T follicular helper cell (primary cell): ENCODE measurements around the gene CDK5RAP2.
"Not testable (repeated sequence)": the region's sequence is repeated elsewhere in the genome, so short reads cannot be mapped to it uniquely, and the experiment has no call there.

Experiments
- DNase-seq: peaks from one replicate; pipeline ENCODE4 v3.0.0-alpha.2; 2020; ENCODE audit warnings: low read depth
- total RNA-seq, 2 experiments: gene quantifications; one replicate each; lab custom pipeline; 2026; lab: John Stamatoyannopoulos, UW

Gene CDK5RAP2
- 64.2 to 139 reads per million in 2 experiments for total RNA-seq

DNA sequence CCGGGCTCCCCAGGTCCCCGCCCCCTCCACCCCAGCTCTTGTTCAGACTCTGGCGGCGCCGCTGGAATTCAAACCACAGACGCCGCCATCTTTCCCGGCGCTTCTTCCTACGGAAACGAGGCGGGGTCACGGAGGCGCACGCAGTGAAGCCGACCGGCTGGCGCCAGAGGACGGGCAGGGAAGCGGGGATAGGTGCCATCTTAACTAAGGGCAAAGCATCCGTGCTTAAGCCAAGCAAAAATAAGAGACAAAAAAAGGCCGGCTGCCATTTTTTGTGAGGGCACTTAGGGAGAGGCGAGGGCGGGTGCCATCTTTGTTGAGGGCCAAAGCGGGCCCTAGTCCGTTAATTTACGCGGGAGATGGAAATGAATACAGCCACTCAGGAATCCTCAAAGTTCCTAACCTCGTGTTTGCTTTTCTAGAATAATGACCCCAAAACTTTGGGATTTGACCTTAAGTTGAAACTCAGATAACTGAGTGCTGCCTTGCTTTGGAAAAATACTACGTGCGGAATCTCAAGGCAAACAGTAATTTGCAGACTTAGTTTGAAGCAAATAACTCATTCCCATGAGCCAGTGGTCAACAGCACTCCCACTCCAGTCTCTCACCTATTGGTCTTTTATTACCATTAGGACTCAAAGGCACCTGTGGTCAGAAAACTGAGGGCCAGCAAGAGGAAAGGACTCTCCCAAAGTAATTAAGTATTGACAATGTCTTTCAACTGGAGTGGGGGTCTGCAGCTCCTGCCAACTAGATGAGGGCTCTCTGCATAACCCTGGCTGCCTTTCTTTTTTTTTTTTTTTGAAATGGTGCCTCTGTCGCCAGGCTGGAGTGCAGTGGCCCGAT lies at the start of gene CDK5RAP2:
TSS of gene CDK5RAP2 (minus strand) at position 117 of the 846 bp plus-strand sequence. CDS start 189 bp downstream, outside the sequence.
- peak; percentile 90 for DNase-seq

DNA sequence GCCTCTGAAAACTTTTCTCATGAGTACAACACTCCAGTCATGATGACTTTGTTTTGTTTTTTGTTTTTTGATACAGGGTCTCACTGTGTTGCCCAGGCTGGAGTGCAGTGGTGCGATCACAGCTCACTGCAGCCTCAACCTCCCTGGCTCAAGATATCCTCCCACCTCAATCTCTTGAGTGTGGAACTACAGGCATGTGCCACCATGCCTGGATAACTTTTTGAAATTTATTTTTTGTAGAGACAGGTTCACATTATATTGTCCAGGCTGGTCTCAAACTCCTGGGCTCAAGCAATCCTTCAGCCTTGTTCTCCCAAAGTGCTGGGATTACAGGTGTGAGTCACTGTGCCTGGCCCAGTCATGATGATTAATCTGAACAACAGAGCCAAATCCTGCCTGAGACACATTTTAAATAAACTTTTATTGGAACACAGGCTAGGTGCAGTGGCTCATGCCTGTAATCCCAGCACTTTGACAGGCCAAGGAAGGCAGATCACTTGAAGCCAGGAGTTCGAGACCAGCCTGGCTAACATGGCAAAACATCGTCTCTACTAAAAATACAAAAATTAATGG lies 49.0 kb upstream of the CDK5RAP2 start:
- DNase-seq = not testable (repeated sequence)

DNA sequence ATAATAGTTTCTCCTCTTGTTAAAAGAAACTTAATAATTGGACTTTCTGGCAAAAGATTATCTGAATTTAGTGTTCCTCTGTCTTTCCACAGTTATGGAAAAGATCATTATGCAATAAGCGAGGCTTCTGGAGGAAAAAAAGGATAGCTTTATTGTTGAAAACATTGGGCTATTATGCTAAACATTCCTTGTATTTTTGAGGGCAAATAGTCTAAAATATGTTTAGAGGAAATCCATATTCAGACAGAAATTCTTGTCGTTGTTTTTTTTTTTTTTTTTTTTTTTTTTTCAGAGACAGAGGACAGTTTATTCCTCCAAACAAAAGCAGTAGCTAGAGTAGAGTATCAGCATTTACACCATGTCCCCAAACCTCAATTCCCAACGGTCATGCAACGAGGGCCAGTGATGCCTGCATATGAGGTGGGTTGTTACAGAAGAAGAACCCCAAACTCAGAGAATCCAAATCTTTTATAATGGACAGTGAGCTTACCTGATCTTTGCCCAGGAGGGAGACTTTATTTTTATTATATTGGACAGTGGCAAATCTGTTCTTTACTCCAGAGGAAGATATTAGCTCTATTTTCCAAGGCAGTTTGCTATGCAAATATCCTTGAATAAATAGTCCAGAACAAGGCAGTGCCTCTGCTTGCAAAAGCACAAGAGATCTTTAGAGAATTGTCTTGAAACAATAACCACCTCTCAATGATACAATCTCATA lies 48.4 kb upstream of the CDK5RAP2 start:
- no peak for DNase-seq

DNA sequence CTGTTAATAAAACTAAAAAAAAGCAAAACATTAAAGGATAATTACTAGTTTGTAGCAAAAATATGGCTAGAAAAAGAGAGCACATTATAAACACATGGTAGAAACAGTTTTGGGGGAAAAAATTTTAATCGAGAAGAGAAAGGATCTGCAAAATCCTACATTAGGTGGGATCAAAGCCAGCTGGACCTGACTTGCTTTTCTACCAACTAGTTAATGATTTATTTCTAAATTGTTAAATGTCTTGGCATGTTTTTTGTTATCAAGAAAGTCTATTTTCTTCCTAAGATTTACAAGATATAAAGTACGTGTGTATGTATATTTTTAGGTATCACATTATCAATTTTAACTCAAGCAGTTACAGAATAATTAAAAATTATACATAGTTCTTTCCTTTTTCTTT lies 47.1 kb upstream of the CDK5RAP2 start:
- no peak for DNase-seq

DNA sequence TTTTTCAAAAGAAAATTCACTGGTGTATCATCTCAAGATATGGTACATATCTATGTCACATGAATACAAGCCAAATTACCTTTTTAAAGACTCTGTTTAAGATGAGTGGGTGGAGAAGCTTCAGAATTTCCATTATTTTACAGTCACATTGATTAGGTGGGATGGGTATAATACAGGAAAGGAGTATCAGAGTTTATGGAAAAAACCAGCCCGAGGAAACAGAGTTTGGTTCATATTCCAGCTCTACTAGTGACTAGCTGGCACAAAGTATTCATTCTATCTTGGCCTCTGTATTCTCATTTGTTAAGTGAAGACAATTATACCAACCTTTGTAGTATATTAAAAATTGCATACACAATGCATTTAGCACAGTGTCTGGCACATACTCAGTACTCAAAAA lies 46.5 kb upstream of the CDK5RAP2 start:
- no peak for DNase-seq

DNA sequence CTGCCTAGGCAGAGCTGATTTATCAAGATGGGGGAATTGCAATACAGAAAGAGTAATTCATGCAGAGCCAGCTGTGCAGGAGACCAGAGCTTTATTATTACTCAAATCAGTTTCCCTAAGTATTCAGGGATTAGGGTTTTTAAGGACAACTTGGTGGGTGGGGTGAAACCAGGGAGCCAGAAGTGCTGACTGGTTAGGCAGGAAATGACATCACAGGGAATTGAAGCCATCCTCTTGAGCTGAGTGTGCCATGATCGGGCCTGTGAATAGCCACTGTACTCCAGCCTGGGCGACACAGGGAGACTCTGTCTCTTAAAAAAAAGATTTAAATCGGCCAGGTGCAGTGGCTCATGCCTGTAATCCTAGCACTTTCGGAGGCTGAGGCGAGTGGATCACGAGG lies 45.3 kb upstream of the CDK5RAP2 start:
- DNase-seq = no peak

DNA sequence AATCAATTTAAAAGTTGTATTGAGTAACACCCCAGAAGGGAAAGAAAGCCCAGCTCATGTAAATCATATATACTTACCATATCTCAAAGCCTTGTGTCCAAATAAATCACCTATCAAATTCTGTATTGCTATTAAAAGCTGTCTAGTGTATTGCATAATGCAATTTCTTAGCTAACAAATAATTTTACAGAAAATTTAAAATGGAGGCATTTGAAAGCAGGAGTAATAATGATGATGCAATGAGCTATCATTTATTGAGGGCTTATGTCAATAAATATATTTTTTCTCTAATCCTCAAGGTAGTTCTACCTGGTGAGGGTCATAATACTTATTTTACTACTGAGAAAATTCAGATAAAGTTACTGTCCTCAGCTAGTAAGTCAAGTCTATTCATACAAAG lies 42.8 kb upstream of the CDK5RAP2 start:
- no peak for DNase-seq

DNA sequence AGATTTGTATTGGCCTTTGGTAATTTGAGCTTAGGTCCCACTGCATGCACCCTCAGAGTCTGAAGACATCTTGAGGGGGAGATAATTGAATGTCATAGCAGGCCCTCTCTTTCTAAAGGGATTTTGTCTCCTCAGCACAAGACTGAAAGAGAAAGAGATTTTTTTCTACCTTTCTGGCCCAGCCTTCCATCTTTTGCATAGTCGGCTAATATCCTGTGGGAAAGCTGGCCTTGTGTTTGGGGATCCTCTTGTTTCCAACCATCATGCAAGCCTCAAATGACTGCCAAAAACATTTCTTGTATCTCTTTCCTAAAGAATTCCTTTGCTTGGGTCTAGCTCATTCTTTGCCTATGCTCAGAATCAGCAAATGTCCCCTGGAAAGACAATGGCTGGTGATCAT lies 42.0 kb upstream of the CDK5RAP2 start:
- no peak for DNase-seq

DNA sequence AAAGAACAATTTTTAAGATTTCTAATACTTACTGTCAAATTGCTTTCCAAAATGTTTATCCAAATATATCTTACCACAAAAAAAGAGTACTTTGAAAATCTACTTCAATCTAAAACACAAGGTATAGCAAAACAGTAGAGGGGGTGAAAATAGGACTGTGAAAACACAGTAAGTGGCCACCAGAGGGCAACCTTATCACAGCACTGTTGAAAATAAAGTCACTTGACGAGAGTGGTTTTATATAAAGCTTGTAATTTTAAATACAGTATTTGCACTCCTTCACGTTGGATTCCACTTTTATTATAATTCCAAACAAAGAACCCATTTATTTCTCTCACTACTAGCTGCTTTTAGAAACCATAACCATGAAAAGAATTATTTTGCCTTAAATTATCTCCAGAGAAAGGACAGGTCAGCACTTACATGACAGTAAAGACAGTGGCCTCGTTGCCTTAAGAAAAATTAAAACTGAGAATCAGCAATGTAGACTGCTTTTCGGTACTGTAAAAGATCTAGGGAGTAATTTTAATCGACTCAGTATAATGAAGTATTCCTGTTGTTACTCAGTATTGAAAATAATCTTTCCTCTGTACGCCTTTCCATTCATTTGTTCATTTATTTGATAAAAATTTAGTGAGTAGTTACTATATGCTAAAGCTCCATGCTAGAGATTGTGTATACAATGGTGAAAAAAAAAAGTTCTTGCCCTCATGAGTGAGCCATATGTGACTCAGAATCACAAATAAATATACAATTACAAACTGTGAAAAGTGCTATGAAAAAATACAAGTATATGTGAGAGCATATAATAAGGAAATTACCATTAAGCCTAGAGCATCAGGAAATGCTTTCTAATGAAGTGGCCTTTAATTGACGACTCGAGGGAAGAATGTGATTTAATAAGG lies 40.0 kb upstream of the CDK5RAP2 start:
- peak; percentile 29 for DNase-seq

DNA sequence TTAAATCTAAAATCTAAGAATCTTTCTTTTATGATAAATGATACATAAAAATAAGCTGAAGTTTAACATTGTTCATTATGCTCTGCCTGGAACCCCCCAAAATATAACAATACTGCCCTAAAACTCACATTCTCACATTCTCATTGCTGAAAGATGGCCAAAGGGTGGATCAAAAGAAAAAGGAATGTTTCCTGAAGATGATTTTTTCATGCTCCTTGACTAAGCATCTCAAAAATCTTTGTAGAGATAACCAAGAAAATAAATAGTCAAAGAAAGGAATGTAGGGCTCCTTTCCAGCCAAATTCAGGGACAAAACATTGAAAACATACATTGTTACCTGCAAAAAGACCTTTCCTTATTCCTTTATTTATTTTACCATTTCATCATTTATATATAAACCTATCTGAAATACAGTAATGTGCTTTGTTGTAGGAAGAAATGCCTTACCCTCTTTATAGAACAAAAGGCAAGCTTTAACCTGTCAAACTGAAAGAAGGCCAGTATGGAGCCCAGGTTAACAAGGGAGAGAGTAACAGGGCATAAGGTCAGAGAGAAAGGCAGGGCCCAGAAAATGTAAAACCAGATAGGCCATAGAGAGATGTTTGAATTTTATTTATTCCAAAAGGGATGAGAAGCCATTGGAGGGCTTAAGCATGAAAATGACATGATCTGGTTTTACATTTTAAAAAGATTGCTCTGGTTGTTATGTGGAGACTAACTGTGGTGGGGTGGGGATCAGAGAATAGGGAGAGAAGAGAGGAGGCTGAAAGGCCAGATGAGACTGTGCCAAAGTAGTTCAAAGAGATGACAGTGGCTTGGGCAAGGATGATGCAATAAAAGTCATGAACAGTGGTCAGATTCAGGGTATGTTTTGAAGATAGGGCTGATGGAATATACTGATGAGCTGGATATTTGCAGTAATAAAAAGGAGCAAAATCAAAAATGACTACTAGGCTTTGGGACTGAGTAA lies 37.3 kb upstream of the CDK5RAP2 start:
- DNase-seq = no peak

DNA sequence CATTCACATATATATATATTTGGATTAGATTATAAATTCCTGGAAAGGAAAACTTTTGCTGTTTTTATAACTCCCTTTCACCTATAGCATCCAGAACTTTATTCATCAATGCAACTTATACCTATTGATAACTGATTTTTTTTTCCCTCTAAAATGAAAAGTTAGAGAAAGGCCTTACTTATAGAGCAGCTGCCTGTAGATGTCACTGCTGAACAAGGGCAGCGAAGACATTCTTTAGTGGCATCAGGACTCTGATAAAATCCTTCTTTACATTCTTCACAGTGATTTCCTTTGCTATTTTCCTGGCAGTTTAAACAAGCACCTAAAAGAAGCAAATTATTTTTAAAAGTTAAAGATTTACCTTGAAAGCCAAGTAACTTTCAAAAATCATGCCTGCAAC lies 32.3 kb upstream of the CDK5RAP2 start:
- no peak for DNase-seq

DNA sequence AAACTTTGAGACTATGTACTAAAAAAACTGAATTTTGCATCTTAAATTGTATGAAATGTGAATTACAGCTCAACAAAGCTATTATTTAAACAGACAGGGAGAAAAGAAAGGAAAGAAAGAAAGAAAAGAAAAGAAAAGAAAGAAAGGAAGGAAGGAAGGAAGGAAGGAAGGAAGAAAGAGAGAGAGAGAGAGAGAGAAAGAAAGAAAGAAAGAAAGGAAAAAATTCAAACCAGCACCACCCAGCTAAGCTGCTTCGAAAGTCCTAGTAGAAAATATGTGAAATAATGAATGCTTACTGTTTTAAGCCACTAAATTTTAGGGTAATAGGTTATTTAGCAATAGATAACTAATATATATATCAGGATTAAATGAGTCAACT lies 31.7 kb upstream of the CDK5RAP2 start:
- no peak for DNase-seq

DNA sequence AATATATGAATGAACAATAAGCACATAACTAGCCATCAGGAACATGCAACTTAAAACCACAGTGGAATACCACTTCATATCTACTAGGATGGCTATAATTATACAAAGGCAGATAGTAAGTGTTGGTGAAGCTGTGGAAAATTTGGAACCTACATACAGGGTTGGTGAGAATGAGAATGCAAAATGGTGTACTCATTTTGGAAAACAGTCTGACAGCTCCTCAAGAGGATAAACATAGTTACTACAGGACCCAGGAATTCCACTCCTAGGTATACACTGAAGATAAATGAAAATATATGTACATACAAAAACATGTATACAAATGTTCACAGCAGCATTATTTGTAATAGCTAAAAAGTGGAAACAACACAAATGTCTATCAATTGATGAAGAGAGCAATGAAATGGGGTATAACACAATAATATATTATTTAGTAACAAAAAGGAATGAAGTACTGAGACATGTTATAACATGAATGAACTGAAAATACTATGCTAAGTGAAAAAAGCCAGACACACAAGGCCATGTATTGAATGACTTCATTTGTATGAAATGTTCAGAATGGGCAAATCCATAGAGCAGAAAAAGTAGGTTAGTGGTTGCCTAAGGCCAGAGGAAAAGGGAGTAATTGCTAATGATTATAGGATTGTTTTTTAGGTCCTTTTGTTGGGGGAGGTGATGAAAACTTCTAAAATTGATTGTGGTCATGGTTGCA lies 31.2 kb upstream of the CDK5RAP2 start:
- no peak for DNase-seq

DNA sequence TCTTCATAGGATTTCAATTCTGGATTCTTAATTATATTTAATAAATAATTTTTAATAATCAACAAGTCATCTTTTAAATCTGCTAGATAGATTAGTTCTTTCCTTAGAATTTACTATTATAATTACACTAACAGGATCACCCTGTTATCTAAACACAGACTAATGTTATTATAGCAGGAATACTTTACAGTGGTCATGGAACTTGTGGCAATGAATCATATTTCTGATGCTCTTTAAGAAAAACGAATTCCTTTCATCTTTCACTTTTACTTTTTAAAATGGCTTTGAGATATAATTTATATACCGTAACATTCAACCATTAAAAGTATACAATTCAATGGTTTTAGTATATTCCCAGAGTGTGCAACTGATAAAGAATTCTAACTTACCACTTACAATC lies 29.7 kb upstream of the CDK5RAP2 start:
- no peak for DNase-seq

DNA sequence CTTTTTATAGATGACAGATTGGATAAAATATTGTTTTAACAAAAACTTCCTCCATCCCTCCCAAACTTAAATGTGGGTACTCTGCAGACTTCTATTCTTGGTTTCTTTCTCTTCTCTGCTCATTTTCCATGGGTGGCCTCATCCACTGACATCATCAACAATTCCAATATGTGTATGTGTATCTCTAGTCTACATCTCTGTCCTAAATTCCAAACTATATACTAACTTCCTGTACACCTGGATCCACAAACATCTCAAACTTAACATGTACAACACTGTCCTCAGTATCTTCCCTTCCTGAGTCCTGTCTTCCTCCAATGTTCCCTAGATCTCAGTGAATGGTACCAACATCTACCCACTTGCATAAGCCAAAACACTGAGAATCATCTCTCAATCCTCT lies 28.5 kb upstream of the CDK5RAP2 start:
- DNase-seq = no peak

DNA sequence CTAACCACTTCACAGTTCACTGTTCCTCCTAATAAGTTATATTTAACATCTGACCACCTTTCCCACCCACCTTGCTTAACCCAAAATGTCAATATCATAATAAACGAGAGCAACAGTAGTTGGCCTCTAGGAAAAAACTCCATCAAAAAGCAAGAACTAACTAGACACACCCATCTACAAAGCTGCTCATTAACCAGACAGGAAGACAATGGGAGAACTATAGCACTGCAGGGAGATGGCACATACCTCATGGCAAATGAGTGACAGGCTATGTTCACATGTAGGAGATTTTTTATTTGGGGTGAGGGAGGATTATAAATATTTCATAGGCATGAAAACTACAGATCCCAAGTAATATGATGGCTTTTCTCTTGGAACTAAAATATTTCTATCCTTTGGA lies 23.6 kb upstream of the CDK5RAP2 start:
- DNase-seq = no peak

DNA sequence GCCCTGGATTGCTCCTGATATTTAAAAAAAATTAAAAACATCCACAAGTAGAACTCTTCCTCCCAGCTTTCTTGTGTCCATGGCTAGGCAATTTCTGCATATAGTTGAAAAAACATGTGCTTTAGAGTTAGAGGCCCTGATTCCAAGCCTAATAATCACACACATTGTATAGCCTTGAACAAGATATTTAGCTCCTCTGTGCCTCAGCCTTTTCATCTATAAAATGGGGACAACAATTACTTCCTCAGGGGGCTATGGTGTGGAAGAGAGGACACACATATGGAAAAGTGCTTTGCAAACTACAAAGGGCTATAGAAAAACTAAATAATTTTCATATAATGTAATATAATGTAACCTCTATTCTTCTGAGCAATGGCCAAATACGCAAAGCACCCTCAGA lies 23.0 kb upstream of the CDK5RAP2 start:
- no peak for DNase-seq

DNA sequence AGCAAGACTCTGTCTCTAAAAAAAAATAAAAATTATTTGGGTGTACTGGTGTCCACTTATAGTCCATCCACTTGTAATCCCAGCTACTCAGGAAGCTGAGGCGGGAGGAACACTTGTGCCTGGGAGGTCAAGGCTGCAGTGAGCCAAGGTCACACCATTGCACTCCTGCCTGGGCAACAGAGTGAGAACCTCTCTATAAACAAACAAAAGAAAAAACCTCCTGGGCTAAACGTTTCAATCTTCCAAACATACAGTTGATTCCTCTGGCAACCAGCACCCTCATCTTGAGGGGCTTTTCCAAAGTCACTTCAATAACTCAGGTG lies 13.9 kb upstream of the CDK5RAP2 start:
- no peak for DNase-seq

DNA sequence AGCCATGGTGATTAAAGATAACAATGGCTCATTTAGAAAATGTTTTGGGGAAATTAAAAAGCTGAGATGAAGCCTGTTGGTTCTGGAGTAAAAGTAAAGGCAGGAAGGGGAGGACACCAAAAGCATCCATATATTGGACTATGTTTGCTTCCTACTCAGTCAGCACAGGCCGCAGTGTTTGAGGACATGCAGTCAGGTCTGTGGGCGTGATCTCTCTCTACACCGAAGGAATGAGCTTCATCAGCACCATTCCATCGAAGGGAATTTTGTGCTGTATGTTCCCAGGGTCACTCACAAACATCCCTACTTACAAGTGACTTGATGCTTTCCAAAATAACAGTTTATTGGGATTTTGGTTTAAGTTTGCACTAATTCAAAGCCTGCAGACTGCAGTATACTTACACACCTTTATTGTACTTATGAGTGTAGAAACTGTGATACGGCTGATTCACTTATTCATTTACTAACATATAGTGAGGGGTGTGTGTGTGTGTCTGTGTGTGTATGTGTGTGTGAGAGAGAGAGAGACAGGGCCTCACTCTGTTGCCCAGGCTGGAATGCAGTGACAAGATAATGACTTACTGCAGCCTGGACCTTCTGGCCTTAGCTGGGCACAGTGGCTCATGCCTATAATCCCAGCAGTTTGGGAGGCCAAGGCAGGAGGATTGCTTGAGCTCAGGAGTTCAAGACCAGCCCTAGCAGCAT lies 13.4 kb upstream of the CDK5RAP2 start:
- DNase-seq = no peak

DNA sequence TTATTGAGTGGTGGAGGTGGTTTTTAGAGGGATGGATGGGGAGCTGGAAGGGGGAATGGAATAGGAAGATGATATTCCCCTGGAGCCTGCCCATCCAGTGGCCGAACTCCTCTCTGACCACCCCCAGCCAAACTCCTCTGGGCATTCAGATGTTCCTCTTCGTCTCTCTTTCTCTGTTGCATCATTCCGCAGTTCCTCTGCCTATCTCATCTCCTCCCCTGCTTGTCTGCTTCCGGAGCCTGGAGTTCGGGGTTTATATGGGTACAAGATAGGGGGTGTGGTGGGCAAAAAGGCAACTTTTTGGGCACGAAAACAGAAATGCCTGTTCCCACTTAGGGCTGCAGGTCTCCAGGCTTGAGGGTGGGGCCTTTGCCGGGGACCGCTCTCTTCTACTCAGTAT lies 12.2 kb upstream of the CDK5RAP2 start:
- DNase-seq = no peak
